LNCaP clone FGC (cell line): ENCODE results near the gene BET1L.

Experiments used
- DNase-seq: peaks from one replicate; pipeline ENCODE4 v3.0.0-alpha.2; 2011; ENCODE audit warnings: low read depth
- H3K4me3 ChIP-seq: 2 replicates; pipeline ENCODE4 v1.5.1; 2011; ENCODE audit warnings: mild to moderate bottlenecking, low read depth, low read length, control low read depth
- TF ChIP-seq, protein P1 (sequence below): IDR thresholded peaks from 2 replicates; pipeline ENCODE4 v1.5.1; 2012; ENCODE audit warnings: mild to moderate bottlenecking; ENCODE audit not compliant: control insufficient read depth, insufficient read depth; ENCODE audit errors: extremely low read depth

The BET1L gene

DNA sequence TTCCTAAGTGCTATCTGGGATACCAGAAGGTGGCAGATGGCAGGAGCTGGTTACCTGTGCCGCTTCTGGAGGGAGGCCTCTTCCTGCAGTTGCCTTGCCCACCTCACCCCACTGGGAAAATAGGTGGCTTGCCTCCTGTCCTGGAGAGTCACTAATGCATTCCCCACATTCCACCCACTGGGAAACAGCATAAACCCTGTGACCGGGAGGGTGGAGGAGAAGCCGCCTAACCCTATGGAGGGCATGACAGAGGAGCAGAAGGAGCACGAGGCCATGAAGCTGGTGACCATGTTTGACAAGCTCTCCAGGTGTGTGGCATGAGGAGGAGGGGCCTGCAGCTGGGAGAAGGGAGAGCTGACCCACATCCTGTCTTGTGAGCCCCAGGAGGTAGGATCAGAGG lies 5.9 kb upstream of the BET1L start:
- no peak overlapping the region for H3K4me3 ChIP-seq
- TF ChIP-seq, protein P1, sequence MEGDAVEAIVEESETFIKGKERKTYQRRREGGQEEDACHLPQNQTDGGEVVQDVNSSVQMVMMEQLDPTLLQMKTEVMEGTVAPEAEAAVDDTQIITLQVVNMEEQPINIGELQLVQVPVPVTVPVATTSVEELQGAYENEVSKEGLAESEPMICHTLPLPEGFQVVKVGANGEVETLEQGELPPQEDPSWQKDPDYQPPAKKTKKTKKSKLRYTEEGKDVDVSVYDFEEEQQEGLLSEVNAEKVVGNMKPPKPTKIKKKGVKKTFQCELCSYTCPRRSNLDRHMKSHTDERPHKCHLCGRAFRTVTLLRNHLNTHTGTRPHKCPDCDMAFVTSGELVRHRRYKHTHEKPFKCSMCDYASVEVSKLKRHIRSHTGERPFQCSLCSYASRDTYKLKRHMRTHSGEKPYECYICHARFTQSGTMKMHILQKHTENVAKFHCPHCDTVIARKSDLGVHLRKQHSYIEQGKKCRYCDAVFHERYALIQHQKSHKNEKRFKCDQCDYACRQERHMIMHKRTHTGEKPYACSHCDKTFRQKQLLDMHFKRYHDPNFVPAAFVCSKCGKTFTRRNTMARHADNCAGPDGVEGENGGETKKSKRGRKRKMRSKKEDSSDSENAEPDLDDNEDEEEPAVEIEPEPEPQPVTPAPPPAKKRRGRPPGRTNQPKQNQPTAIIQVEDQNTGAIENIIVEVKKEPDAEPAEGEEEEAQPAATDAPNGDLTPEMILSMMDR = no peak
- no peak for DNase-seq

- TF ChIP-seq, protein P1 = no peak
These were observed 5.2 kb upstream of the BET1L start for GRCh38 chr11:212150-213100.

GRCh38 chr11:211741-212140 lies 4.5 kb upstream of the BET1L start:
- TF ChIP-seq, protein P1 = no peak
- no peak for DNase-seq
- no peak overlapping the region for H3K4me3 ChIP-seq

More at GRCh38 chr11:212150-213100, 5.2 kb upstream of the BET1L start:
- DNase-seq = no peak
- H3K4me3 ChIP-seq = no peak overlapping the region

DNA sequence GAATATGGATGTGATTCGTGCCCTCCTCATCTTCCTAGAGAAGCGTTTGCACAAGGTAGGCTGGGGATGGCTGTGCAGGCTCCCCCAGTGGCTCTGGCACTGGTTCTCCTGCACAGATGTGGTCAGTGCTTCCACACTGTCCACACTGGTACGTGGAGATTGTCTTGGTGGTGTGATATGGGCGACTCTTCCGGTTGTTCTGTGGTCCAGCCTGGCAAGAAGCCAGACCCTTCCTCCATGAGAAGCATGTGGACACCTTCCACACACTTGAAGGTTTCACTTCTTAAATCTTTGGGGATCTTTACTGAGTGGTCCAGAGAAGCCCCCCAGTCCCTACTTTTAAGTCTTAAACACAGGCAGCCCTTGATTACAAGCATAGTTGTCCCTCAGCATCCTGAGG lies 4.1 kb upstream of the BET1L start:
- H3K4me3 ChIP-seq = no peak overlapping the region
- TF ChIP-seq, protein P1 = no peak
- DNase-seq = no peak

DNA sequence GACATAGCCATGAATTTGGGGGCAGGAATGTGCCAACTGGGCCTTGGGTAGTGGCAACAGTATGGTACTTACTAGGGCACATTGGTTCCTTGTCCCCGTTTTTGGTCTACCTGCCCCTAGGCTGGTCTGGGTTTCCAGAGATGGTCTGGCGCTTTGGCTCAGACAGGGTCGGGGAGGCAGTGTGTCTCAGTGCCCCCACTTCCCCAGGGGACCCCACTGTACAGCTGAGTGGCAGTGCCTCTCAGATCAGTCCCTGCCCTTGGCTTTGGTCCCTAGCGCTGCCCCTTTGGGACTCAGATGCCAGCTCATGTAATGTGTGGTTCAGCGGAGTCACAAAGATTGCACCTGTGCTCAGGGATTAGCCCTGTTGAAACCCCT lies 3.6 kb upstream of the BET1L start:
- DNase-seq = no peak
- TF ChIP-seq, protein P1 = no peak
- no peak overlapping the region for H3K4me3 ChIP-seq

- peak overlapping the region; percentile 88; the same call in 1 of the 2 replicates for H3K4me3 ChIP-seq
- DNase-seq = no peak
- TF ChIP-seq, protein P1 = no peak
These were observed 3.1 kb upstream of the BET1L start for GRCh38 chr11:210122-210802.
